H9 (cell line): ENCODE results near the gene ADARB2. TPM values are rescaled to one million over a fixed set of nuclear protein-coding genes. Genes with fewer than 3 reads are reported as not detected.

Experiments
- DNase-seq: peaks from one replicate; pipeline ENCODE4 v3.0.0-alpha.2; 2017
- H2AFZ ChIP-seq: one replicate; pipeline ENCODE4 v1.6.1; 2013; ENCODE audit warnings: mild to moderate bottlenecking, low read length, control low read depth, moderate library complexity
- H2AK5ac ChIP-seq: 2 replicates; pipeline ENCODE4 v1.6.1; 2013; ENCODE audit warnings: low read length, control low read depth, mixed read lengths; ENCODE audit not compliant: insufficient read length
- H2BK120ac ChIP-seq: one replicate; pipeline ENCODE4 v1.6.1; 2013; ENCODE audit warnings: low read depth, mild to moderate bottlenecking, low read length, control low read depth, inconsistent platforms; ENCODE audit not compliant: poor library complexity, severe bottlenecking
- H2BK12ac ChIP-seq: 2 replicates; pipeline ENCODE4 v1.6.1; 2013; ENCODE audit warnings: low read length, control low read depth, mixed read lengths, low read depth; ENCODE audit not compliant: insufficient read length
- H2BK15ac ChIP-seq: 2 replicates; pipeline ENCODE4 v1.6.1; 2013; ENCODE audit warnings: low read depth, low read length, control low read depth
- H2BK20ac ChIP-seq: one replicate; pipeline ENCODE4 v1.6.1; 2013; ENCODE audit warnings: low read depth, mild to moderate bottlenecking, low read length, control low read depth, inconsistent platforms; ENCODE audit not compliant: poor library complexity, severe bottlenecking
- H2BK5ac ChIP-seq: 2 replicates; pipeline ENCODE4 v1.6.1; 2013; ENCODE audit warnings: low read length, control low read depth, mixed read lengths; ENCODE audit not compliant: insufficient read length
- H3K14ac ChIP-seq: 2 replicates; pipeline ENCODE4 v1.6.1; 2013; ENCODE audit warnings: low read length, control low read depth; ENCODE audit not compliant: insufficient read depth
- H3K18ac ChIP-seq: 2 replicates; pipeline ENCODE4 v1.6.1; 2013; ENCODE audit warnings: low read depth, mild to moderate bottlenecking, mixed read lengths, low read length, control low read depth; ENCODE audit not compliant: insufficient read length
- H3K23ac ChIP-seq: 2 replicates; pipeline ENCODE4 v1.6.1; 2013; ENCODE audit warnings: low read length, control low read depth, mixed read lengths, low read depth; ENCODE audit not compliant: insufficient read length
- H3K23me2 ChIP-seq: 2 replicates; pipeline ENCODE4 v1.6.1; 2013; ENCODE audit warnings: low read depth, mild to moderate bottlenecking, mixed read lengths, low read length, control low read depth; ENCODE audit not compliant: insufficient read length, poor library complexity, severe bottlenecking
- H3K27ac ChIP-seq: 2 replicates; pipeline ENCODE4 v1.5.1; 2013; ENCODE audit warnings: low read length, control low read depth, mixed read lengths, low read depth; ENCODE audit not compliant: insufficient read length
- H3K27me3 ChIP-seq: 2 replicates; pipeline ENCODE4 v1.6.1; 2013; ENCODE audit warnings: low read length, control low read depth, inconsistent platforms; ENCODE audit not compliant: insufficient read depth
- H3K4ac ChIP-seq: 2 replicates; pipeline ENCODE4 v1.6.1; 2013; ENCODE audit warnings: low read depth, mild to moderate bottlenecking, control low read depth, inconsistent platforms, low read length, moderate library complexity
- H3K4me1 ChIP-seq: 2 replicates; pipeline ENCODE4 v1.6.1; 2013; ENCODE audit warnings: low read length, control low read depth, inconsistent platforms; ENCODE audit not compliant: insufficient read depth
- H3K4me2 ChIP-seq: 2 replicates; pipeline ENCODE4 v1.6.1; 2013; ENCODE audit warnings: low read length, control low read depth, mixed read lengths; ENCODE audit not compliant: insufficient read length, insufficient read depth
- H3K56ac ChIP-seq: 2 replicates; pipeline ENCODE4 v1.6.1; 2013; ENCODE audit warnings: low read depth, mild to moderate bottlenecking, mixed read lengths, low read length, control low read depth; ENCODE audit not compliant: insufficient read length
- H3K79me1 ChIP-seq: 2 replicates; pipeline ENCODE4 v1.6.1; 2013; ENCODE audit warnings: low read depth, mild to moderate bottlenecking, moderate library complexity, low read length, control low read depth, inconsistent platforms; ENCODE audit not compliant: insufficient read depth, poor library complexity, severe bottlenecking
- H3K79me2 ChIP-seq: 2 replicates; pipeline ENCODE4 v1.6.1; 2013; ENCODE audit warnings: low read length, control low read depth, inconsistent platforms; ENCODE audit not compliant: insufficient read depth
- H3K9ac ChIP-seq: 2 replicates; pipeline ENCODE4 v1.6.1; 2013; ENCODE audit warnings: low read length, control low read depth, mixed read lengths; ENCODE audit not compliant: insufficient read length; ENCODE audit errors: extremely low read depth
- H3K9me3 ChIP-seq: one replicate; pipeline ENCODE4 v1.6.1; 2013; ENCODE audit warnings: low read depth, low read length, inconsistent platforms; ENCODE audit not compliant: control insufficient read depth
- H3T11ph ChIP-seq: one replicate; pipeline ENCODE4 v1.6.1; 2013; ENCODE audit warnings: mild to moderate bottlenecking, low read length, control low read depth, inconsistent platforms
- H4K20me1 ChIP-seq: one replicate; pipeline ENCODE4 v1.6.1; 2013; ENCODE audit not compliant: control insufficient read depth, insufficient read length, insufficient read depth
- H4K5ac ChIP-seq: 2 replicates; pipeline ENCODE4 v1.6.1; 2013; ENCODE audit warnings: low read depth, mild to moderate bottlenecking, mixed read lengths, low read length, control low read depth; ENCODE audit not compliant: insufficient read length
- H4K8ac ChIP-seq: replicated peaks from 2 replicates; pipeline ENCODE4 v1.6.1; 2013; ENCODE audit warnings: low read length, control low read depth, mixed read lengths, low read depth; ENCODE audit not compliant: insufficient read length
- H4K91ac ChIP-seq: 2 replicates; pipeline ENCODE4 v1.6.1; 2013; ENCODE audit warnings: low read depth, mild to moderate bottlenecking, moderate library complexity, mixed read lengths, low read length, control low read depth; ENCODE audit not compliant: insufficient read length
- H3K27ac Mint-ChIP-seq, 3 experiments: 2 replicates in 2 of 3; 3 replicates in 1 of 3; pipeline ENCODE4 v1.8.0; 2020 to 2021; ENCODE audit warnings: mixed read lengths in 3 of 3, mild to moderate bottlenecking in 1 of 3, moderate library complexity in 1 of 3
- H3K27me3 Mint-ChIP-seq: 2 replicates; pipeline ENCODE4 v1.8.0; 2021; ENCODE audit warnings: low read depth, mild to moderate bottlenecking, moderate library complexity, mixed read lengths
- H3K36me3 Mint-ChIP-seq, 3 experiments: 2 replicates in 2 of 3; 3 replicates in 1 of 3; pipeline ENCODE4 v1.8.0; 2020 to 2021; ENCODE audit warnings: low read depth in 3 of 3, mixed read lengths in 3 of 3; ENCODE audit not compliant: insufficient read depth in 1 of 3
- H3K4me1 Mint-ChIP-seq, 2 experiments: 2 replicates each; pipeline ENCODE4 v1.8.0; 2020; ENCODE audit warnings: mixed read lengths in 2 of 2
- H3K4me3 Mint-ChIP-seq, 2 experiments: 2 replicates in 1 of 2; 3 replicates in 1 of 2; pipeline ENCODE4 v1.8.0; 2020 to 2021; ENCODE audit warnings: mild to moderate bottlenecking in 2 of 2, mixed read lengths in 2 of 2, moderate library complexity in 1 of 2
- H3K9me3 Mint-ChIP-seq, 2 experiments: 2 replicates in 1 of 2; 3 replicates in 1 of 2; pipeline ENCODE4 v1.8.0; 2020; ENCODE audit warnings: mild to moderate bottlenecking in 2 of 2, mixed read lengths in 2 of 2, moderate library complexity in 1 of 2
- CTCF ChIP-seq: fragments of 200-600 bp; sonication (generic); conservative IDR thresholded peaks from 3 replicates; pipeline ENCODE4 v1.8.0; 2021; ENCODE audit warnings: antibody characterized with exemption, mild to moderate bottlenecking
- WGBS: extraction: QIAGEN DNeasy Blood & Tissue Kit; methylation state at CpG from one replicate; pipeline ENCODE4 v1.1.7; 2013; ENCODE audit warnings: missing lambda C conversion rate, low lambda C conversion rate, mixed read lengths; ENCODE audit not compliant: insufficient read length; ENCODE audit errors: extremely low coverage; 5-methylcytosine and 5-hydroxymethylcytosine counted together
- total RNA-seq: library from RNA; stranded (reverse); gene quantifications from 2 replicates; pipeline ENCODE4 v1.2.1, GENCODE V29; 2021

Gene ADARB2
- total RNA-seq, 1 experiment from 2014 or later, result 0.87 TPM

- whole genome bisulfite sequencing, result no CpG with 5 or more reads among the region's 25 CpGs
- H3K36me3 Mint-ChIP-seq, result no peaks in the 10 kb centered on the region
Observed at GRCh38 chr10:1650542-1651269, 86.6 kb downstream of the ADARB2 start.

More at GRCh38 chr10:1650542-1651269, 86.6 kb downstream of the ADARB2 start:
- Histone ChIP-seq H2BK15ac (no peak overlapping the region), H2BK120ac (no peak overlapping the region), H3K79me2 (no peaks in the 10 kb centered on the region), H3K79me1 (no peaks in the 10 kb centered on the region), H4K8ac (no peak overlapping the region), H3K23ac (no peak overlapping the region), H2BK12ac (no peak overlapping the region), H2BK5ac (no peak overlapping the region), H3K18ac (no peak overlapping the region), H2BK20ac (no peak overlapping the region), H2AK5ac (no peak overlapping the region), H3K56ac (no peak overlapping the region), H4K20me1 (no peaks in the 10 kb centered on the region), H4K91ac (no peak overlapping the region), H3K23me2 (no peaks in the 10 kb centered on the region), H3K9me3 (no peaks in the 10 kb centered on the region), H4K5ac (no peak overlapping the region), H3K4ac (no peak overlapping the region), H3K14ac (no peak overlapping the region; the same call in 1 of the 2 replicates), H2AFZ (no peak overlapping the region), H3K9ac (no peak overlapping the region), H3K27me3 (no peaks in the 10 kb centered on the region), H3K4me1 (no peaks in the 10 kb centered on the region), H3K4me2 (no peak overlapping the region), H3K27ac (no peak overlapping the region), H3T11ph (no peak overlapping the region)
- Mint-ChIP-seq H3K9me3 (no peaks in the 10 kb centered on the region; a peak in 1 of 5 replicates), H3K4me3 (no peak overlapping the region), H3K27me3 (peaks cover 3% of the 10 kb centered on the region; the same call in 1 of the 2 replicates), H3K27ac (no peak overlapping the region), H3K4me1 (no peaks in the 10 kb centered on the region; a peak in 1 of 4 replicates)
- no peak for DNase-seq
- TF ChIP-seq CTCF, result no peak
